ENCODE measurements around the gene AGMAT. TPM values are rescaled to one million over a fixed set of nuclear protein-coding genes. Genes with fewer than 3 reads are reported as not detected.

Gene AGMAT
- total and polyA plus RNA-seq, 9 of the 15 experiments (the other 6 are each of a cell fraction or from before 2014, with no cell fraction given), result not detected

DNA sequence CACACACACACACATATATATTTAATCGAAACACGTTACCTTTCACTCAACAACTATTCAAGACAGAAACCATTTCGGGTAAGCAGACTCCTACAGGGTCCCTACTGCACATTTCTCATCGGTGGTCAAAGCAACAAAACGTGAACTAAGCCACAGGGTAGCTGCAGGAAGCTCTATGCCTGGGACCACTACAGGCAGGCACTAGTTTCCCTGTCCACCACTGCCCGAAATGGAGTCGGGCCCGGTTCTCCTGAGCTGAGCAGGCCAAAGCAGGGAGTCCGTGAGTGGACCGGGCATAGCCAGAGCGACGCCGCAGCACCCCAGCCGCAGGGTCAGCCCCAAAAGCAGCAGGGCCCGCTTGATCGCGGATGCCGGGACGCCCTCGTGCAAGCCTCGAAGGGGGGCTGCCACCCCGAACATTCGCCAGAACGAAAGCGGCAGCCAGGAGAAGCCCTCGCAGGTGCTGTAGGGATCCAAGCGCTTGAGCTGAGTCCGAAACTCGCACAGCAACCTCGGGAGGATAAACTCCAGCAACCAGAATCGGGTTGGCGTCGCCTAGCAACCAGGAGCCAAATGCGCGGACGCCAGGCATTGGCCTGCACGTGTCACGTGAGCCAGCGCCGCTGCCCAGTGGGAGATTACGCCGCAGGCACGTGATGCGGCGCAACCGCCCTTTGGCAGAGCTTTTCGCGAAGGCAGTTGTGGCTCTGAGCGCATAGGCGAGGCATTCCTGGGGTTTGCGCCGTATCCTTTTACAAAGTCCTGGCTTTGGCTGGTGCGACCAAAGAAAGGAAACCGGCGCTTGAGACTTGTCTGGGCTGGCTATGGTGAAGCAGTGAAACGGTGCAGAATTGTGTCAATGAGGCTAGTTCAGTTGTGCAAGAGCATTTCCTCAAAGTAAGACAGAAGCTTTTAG, 18.5 kb upstream of the AGMAT start (continued):
- TF ChIP-seq, protein P1, sequence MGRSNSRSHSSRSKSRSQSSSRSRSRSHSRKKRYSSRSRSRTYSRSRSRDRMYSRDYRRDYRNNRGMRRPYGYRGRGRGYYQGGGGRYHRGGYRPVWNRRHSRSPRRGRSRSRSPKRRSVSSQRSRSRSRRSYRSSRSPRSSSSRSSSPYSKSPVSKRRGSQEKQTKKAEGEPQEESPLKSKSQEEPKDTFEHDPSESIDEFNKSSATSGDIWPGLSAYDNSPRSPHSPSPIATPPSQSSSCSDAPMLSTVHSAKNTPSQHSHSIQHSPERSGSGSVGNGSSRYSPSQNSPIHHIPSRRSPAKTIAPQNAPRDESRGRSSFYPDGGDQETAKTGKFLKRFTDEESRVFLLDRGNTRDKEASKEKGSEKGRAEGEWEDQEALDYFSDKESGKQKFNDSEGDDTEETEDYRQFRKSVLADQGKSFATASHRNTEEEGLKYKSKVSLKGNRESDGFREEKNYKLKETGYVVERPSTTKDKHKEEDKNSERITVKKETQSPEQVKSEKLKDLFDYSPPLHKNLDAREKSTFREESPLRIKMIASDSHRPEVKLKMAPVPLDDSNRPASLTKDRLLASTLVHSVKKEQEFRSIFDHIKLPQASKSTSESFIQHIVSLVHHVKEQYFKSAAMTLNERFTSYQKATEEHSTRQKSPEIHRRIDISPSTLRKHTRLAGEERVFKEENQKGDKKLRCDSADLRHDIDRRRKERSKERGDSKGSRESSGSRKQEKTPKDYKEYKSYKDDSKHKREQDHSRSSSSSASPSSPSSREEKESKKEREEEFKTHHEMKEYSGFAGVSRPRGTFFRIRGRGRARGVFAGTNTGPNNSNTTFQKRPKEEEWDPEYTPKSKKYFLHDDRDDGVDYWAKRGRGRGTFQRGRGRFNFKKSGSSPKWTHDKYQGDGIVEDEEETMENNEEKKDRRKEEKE (IDR thresholded peaks at IDR 0.05; ENCODE audit: borderline replicate concordance in 1 of 2, control insufficient read depth in 1 of 2, low read depth in 2 of 2, low read length in 1 of 2), result no peak
- no peak for TF ChIP-seq ILK (tag; IDR thresholded peaks at IDR 0.05; ENCODE audit: borderline replicate concordance, low read depth)
- no peak for TF ChIP-seq RFX7 (CRISPR knock-in tag; IDR thresholded peaks at IDR 0.05)
- TF ChIP-seq MTF1 (CRISPR knock-in tag; IDR thresholded peaks at IDR 0.05; ENCODE audit: borderline replicate concordance), result no peak
- no peak for TF ChIP-seq ZNF12 (CRISPR knock-in tag; IDR thresholded peaks at IDR 0.05)
- TF ChIP-seq ZC3H4 (CRISPR knock-in tag; IDR thresholded peaks at IDR 0.05; ENCODE audit: borderline replicate concordance), result no peak
- TF ChIP-seq, protein P2, sequence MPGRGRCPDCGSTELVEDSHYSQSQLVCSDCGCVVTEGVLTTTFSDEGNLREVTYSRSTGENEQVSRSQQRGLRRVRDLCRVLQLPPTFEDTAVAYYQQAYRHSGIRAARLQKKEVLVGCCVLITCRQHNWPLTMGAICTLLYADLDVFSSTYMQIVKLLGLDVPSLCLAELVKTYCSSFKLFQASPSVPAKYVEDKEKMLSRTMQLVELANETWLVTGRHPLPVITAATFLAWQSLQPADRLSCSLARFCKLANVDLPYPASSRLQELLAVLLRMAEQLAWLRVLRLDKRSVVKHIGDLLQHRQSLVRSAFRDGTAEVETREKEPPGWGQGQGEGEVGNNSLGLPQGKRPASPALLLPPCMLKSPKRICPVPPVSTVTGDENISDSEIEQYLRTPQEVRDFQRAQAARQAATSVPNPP (IDR thresholded peaks at IDR 0.05; ENCODE audit: borderline replicate concordance, insufficient read depth, insufficient read length), result no peak
- TF ChIP-seq CBX2 (IDR thresholded peaks at IDR 0.05; ENCODE audit: insufficient read depth, low read length, poor library complexity, severe bottlenecking), result no peak
- TF ChIP-seq SMARCA5 (IDR thresholded peaks at IDR 0.05), result no peak
- no peak for TF ChIP-seq ZNF347 (CRISPR knock-in tag; IDR thresholded peaks at IDR 0.05; ENCODE audit: low read depth)
- TF ChIP-seq GATA2 (CRISPR knock-in tag; IDR thresholded peaks at IDR 0.05), result 0 out of 2 replicates have a peak, but pooled peaks have one; percentile 24
- TF ChIP-seq ILF3 (IDR thresholded peaks at IDR 0.05; ENCODE audit: borderline replicate concordance), result no peak
- TF ChIP-seq, protein P3, sequence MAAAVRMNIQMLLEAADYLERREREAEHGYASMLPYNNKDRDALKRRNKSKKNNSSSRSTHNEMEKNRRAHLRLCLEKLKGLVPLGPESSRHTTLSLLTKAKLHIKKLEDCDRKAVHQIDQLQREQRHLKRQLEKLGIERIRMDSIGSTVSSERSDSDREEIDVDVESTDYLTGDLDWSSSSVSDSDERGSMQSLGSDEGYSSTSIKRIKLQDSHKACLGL (CRISPR knock-in tag; IDR thresholded peaks at IDR 0.05; ENCODE audit: borderline replicate concordance, poor library complexity, severe bottlenecking), result no peak
- no peak for TF ChIP-seq ZNF354B (CRISPR knock-in tag; IDR thresholded peaks at IDR 0.05)
- TF ChIP-seq, protein P4, sequence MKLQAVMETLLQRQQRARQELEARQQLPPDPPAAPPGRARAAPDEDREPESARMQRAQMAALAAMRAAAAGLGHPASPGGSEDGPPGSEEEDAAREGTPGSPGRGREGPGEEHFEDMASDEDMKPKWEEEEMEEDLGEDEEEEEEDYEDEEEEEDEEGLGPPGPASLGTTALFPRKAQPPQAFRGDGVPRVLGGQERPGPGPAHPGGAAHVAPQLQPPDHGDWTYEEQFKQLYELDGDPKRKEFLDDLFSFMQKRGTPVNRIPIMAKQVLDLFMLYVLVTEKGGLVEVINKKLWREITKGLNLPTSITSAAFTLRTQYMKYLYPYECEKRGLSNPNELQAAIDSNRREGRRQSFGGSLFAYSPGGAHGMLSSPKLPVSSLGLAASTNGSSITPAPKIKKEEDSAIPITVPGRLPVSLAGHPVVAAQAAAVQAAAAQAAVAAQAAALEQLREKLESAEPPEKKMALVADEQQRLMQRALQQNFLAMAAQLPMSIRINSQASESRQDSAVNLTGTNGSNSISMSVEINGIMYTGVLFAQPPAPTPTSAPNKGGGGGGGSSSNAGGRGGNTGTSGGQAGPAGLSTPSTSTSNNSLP (IDR thresholded peaks at IDR 0.05; ENCODE audit: borderline replicate concordance, low read depth, low read length), result no peak
- TF ChIP-seq RBFOX2 (IDR thresholded peaks at IDR 0.05; ENCODE audit: low read depth, low read length), result peak; percentile 56
- peak; percentile 50; the same call in 1 of the 2 replicates for TF ChIP-seq PHF8 (IDR thresholded peaks at IDR 0.05; ENCODE audit: borderline replicate concordance, low read length)
- no peak for TF ChIP-seq DNMT1 (IDR thresholded peaks at IDR 0.05)

All from K562 (cell line).